Activated CD4-positive, alpha-beta T cell treated with anti-CD3 and anti-CD28 coated beads, Interleukin-2, amount 50 U/mL, for 1 hour (primary cell): ENCODE measurements around the gene CPXCR1.
"Not testable (repeated sequence)": the region's sequence is repeated elsewhere in the genome, so short reads cannot be mapped to it uniquely, and the experiment has no call there.

Source experiments
- DNase-seq: peaks from one replicate; pipeline ENCODE4 v3.0.0-alpha.2; 2020

The CPXCR1 gene

DNA sequence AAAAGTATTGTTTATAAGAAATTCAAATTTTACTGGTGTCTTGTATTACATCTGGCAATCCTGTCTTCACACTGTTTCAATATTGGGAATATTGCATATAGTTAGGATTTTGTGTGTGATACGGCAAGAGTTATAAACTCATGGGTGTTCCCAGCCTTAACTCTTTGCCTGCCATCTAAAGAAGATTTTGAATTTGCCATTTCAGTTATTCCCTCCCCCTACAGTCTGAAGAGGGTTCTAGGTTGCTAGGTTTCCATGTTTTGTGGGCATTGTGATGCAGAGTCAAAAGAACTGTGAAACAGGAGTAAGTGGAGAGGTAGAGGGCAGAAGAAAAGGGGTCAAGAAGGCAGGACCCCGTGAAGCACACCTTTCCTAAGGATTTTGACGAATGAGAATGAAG, at the start of gene CPXCR1:
TSS of gene CPXCR1 (plus strand) at position 301 of the 400 bp plus-strand sequence. CDS start 6,190 bp downstream, outside the sequence.
- DNase-seq, result no peak

DNA sequence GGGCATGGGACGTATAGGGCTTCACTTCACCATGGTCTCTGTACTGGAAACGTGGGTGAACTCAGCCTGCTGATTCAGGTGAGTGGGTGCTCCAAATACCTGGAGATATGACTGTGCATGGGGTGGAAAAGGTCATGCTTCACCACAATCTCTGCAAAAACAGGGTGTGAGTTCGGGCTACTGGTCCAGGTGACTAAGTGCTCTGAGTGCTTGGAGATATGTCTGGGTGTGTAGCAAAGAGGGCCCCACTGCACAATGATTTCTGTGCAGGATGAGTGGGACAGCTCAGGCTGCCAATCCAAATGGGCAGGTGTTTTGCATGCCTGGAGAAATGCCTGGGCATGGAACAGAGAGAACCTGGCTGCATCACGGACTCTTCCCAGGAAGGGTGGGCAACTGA, 11.2 kb upstream of the CPXCR1 start:
- DNase-seq, result no peak

DNA sequence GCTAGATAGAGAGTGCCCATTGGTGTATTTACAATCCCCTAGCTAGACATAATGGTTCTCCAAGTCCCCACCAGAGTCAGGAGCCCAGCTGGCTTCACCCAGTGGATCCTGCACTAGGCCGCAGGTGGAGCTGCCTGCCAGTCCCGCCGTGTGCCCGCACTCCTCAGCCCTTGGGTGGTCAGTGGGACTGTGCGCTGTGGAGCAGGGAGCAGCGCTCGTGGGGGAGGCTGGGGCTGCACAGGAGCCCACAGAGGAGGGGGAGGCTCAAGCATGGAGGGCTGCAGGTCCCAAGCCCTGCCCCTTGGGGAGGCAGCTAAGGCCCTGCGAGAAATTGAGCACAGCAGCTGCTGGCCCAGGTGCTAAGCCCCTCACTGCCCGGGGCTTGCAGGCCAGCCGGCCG, 810 bp upstream of the CPXCR1 start:
- not testable (repeated sequence) for DNase-seq

DNA sequence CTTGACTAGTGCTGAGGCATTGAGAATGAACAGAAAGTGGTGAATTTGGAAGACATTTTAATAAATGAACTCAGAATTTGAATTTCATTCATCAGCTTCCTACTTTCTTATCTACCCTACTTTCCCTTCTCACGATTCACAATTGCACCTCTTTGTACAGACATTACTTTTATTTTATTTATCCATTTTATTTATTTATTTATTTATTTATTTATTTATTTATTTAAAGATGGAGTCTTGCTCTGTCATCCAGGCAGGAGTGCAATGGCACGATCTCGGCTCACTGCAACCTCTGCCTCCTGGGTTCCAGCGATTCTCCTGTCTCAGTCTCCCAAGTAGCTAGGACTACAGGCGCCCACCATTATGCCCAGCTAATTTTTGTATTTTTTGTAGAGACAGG, 5.3 kb downstream of the CPXCR1 start:
- not testable (repeated sequence) for DNase-seq

DNA sequence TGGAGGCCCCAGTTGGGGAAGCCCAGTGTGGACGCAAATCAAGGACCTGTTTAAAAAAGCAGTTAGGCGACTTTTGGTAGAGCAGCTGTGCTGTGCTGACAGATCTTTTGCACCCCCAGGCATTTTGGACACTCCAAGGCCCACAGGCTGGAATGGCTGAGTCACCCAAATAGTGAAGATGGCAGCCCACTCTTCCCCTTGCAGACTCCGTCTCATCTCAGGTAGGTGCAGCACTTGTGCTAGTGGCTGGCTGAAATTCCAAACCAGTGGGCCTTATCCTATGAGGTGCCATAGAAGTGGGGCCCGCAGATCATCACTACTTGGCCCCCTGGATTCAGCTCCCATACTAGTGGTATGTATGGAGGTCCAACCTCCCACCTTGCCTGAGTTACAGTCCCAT, 42.8 kb downstream of the CPXCR1 start:
- no peak for DNase-seq
